WTC11 (cell line): Measurements from ENCODE around the gene CRX. TPM values are rescaled to one million over a fixed set of nuclear protein-coding genes. Genes with fewer than 3 reads are reported as not detected.

Source experiments
- ATAC-seq: fragments of 200-7000 bp; cut with Tn5 transposase; 2 replicates; pipeline ENCODE4 v1.10.0; 2021; ENCODE audit warnings: mild to moderate bottlenecking, moderate library complexity
- CTCF ChIA-PET: fragments of 300-600 bp; sonication (Branson Sonifier 250); formaldehyde crosslinking; loops from one replicate; lab custom pipeline; 2021; ENCODE audit warnings: antibody characterized with exemption; lab: Charles Lee
- POLR2A ChIA-PET: fragments of 350-600 bp; sonication (Branson Sonifier 250); formaldehyde crosslinking; loops from one replicate; lab custom pipeline; 2021; ENCODE audit warnings: antibody characterized with exemption; lab: Charles Lee
- DNase-seq: peaks from one replicate; pipeline ENCODE4 v3.0.0; 2021; ENCODE audit warnings: low spot score
- H3K27ac Mint-ChIP-seq: 2 replicates; pipeline ENCODE4 v1.8.0; 2021; ENCODE audit warnings: mixed read lengths
- H3K27me3 Mint-ChIP-seq: 2 replicates; pipeline ENCODE4 v1.8.0; 2021; ENCODE audit warnings: low read depth, mild to moderate bottlenecking, moderate library complexity, mixed read lengths
- H3K36me3 Mint-ChIP-seq: 2 replicates; pipeline ENCODE4 v1.8.0; 2021; ENCODE audit warnings: mixed read lengths
- H3K4me1 Mint-ChIP-seq: 2 replicates; pipeline ENCODE4 v1.8.0; 2022; ENCODE audit warnings: mixed read lengths
- H3K4me3 Mint-ChIP-seq: 2 replicates; pipeline ENCODE4 v1.8.0; 2021; ENCODE audit warnings: mild to moderate bottlenecking, moderate library complexity, mixed read lengths
- H3K9me3 Mint-ChIP-seq: 2 replicates; pipeline ENCODE4 v1.8.0; 2021; ENCODE audit warnings: mixed read lengths
- ATF1 ChIP-seq: sonication (generic); formaldehyde crosslinking; IDR thresholded peaks from 2 replicates; pipeline ENCODE4 v1.8.1; 2023; ENCODE audit warnings: mild to moderate bottlenecking, moderate library complexity, missing genetic modification reagents
- CBFB ChIP-seq: sonication (generic); formaldehyde crosslinking; IDR thresholded peaks from 2 replicates; pipeline ENCODE4 v1.8.1; 2022; ENCODE audit warnings: mild to moderate bottlenecking, low read depth, missing genetic modification reagents
- FOXK1 ChIP-seq: sonication (generic); formaldehyde crosslinking; IDR thresholded peaks from 2 replicates; pipeline ENCODE4 v1.8.0; 2022; ENCODE audit warnings: mild to moderate bottlenecking, moderate library complexity, missing genetic modification reagents
- GABPB1 ChIP-seq: sonication (generic); formaldehyde crosslinking; IDR thresholded peaks from 2 replicates; pipeline ENCODE4 v1.8.1; 2023; ENCODE audit warnings: mild to moderate bottlenecking, missing genetic modification reagents
- JUN ChIP-seq: sonication (generic); formaldehyde crosslinking; IDR thresholded peaks from 2 replicates; pipeline ENCODE4 v1.8.0; 2023; ENCODE audit warnings: mild to moderate bottlenecking, missing genetic modification reagents
- PRRX2 ChIP-seq: fragments of 250-450 bp; sonication (Bioruptor Pico); IDR thresholded peaks from 2 replicates; pipeline ENCODE4 v1.8.0; 2021; ENCODE audit warnings: mild to moderate bottlenecking
- RELA ChIP-seq: sonication (generic); formaldehyde crosslinking; IDR thresholded peaks from 2 replicates; pipeline ENCODE4 v1.8.1; 2022; ENCODE audit warnings: missing genetic modification reagents, mild to moderate bottlenecking, borderline replicate concordance
- ZNF263 ChIP-seq: sonication (generic); formaldehyde crosslinking; IDR thresholded peaks from 2 replicates; pipeline ENCODE4 v1.8.1; 2022; ENCODE audit warnings: low read depth, mild to moderate bottlenecking, moderate library complexity, missing genetic modification reagents
- total RNA-seq: library from RNA; stranded (reverse); gene quantifications from 3 replicates; pipeline ENCODE4 v1.2.3, GENCODE V29; 2021
- TF ChIP-seq, protein P1 (sequence below): fragments of 250-450 bp; sonication (Bioruptor Pico); IDR thresholded peaks from 2 replicates; pipeline ENCODE4 v2.1.2; 2022; ENCODE audit warnings: mild to moderate bottlenecking, moderate library complexity
- TF ChIP-seq, protein P2 (sequence below): sonication (generic); formaldehyde crosslinking; IDR thresholded peaks from 2 replicates; pipeline ENCODE4 v1.8.0; 2023; ENCODE audit warnings: missing genetic modification reagents
- TF ChIP-seq, protein P3 (sequence below): sonication (generic); formaldehyde crosslinking; IDR thresholded peaks from 2 replicates; pipeline ENCODE4 v1.8.1; 2022; ENCODE audit warnings: low read depth, mild to moderate bottlenecking, moderate library complexity, missing genetic modification reagents, borderline replicate concordance
- TF ChIP-seq, protein P4 (sequence below): sonication (generic); formaldehyde crosslinking; IDR thresholded peaks from 2 replicates; pipeline ENCODE4 v1.8.1; 2022; ENCODE audit warnings: missing genetic modification reagents, borderline replicate concordance
- TF ChIP-seq, protein P5 (sequence below): fragments of 200-600 bp; IDR thresholded peaks from 2 replicates; pipeline ENCODE4 v1.8.0; 2022; ENCODE audit warnings: antibody characterized with exemption
- TF ChIP-seq, protein P6 (sequence below): sonication (generic); formaldehyde crosslinking; IDR thresholded peaks from 2 replicates; pipeline ENCODE4 v1.8.1; 2023; ENCODE audit warnings: mild to moderate bottlenecking, moderate library complexity, missing genetic modification reagents
- TF ChIP-seq, protein P7 (sequence below): sonication (generic); formaldehyde crosslinking; conservative IDR thresholded peaks from 2 replicates; pipeline ENCODE4 v1.8.1; 2022; ENCODE audit warnings: mild to moderate bottlenecking, missing genetic modification reagents
- TF ChIP-seq, protein P8 (sequence below): fragments of 250-450 bp; sonication (Bioruptor Pico); IDR thresholded peaks from 2 replicates; pipeline ENCODE4 v1.9.0; 2021; ENCODE audit warnings: mild to moderate bottlenecking

Gene CRX
- total RNA-seq, 1 experiment from 2014 or later, result 0.17 TPM

DNA sequence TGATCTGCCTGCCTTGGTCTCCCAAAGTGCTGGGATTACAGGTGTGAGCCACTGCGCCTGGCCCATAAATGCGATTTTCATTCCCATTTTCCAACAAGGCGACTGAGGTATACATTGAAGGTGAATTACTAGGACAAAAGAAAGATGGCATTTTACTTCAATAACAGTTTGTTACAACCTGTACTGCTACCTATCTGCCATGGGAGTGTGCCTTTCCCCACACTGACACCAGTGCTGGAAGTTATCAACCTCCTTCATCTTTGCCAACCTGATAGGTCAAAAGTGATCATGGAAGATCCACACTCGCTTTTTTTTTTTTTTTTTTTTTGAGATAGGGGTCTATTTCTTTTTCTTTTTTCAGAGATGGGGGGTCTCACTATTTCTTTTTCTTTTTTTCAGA is 11.0 kb downstream of the CRX start:
- no peaks in the 10 kb centered on the region for H3K27me3 Mint-ChIP-seq
- DNase-seq (no peak), ATAC-seq (no peak)
- TF ChIP-seq, protein P1, sequence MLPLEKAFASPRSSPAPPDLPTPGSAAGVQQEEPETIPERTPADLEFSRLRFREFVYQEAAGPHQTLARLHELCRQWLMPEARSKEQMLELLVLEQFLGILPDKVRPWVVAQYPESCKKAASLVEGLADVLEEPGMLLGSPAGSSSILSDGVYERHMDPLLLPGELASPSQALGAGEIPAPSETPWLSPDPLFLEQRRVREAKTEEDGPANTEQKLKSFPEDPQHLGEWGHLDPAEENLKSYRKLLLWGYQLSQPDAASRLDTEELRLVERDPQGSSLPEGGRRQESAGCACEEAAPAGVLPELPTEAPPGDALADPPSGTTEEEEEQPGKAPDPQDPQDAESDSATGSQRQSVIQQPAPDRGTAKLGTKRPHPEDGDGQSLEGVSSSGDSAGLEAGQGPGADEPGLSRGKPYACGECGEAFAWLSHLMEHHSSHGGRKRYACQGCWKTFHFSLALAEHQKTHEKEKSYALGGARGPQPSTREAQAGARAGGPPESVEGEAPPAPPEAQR (CRISPR knock-in tag), result no peak
- TF ChIP-seq ZNF263 (CRISPR knock-in tag) (no peak), RELA (CRISPR knock-in tag) (no peak), CBFB (CRISPR knock-in tag) (no peak), FOXK1 (no peak), ATF1 (CRISPR knock-in tag) (no peak), JUN (CRISPR knock-in tag) (no peak), GABPB1 (CRISPR knock-in tag) (no peak), PRRX2 (CRISPR knock-in tag) (no peak)
- TF ChIP-seq, protein P2, sequence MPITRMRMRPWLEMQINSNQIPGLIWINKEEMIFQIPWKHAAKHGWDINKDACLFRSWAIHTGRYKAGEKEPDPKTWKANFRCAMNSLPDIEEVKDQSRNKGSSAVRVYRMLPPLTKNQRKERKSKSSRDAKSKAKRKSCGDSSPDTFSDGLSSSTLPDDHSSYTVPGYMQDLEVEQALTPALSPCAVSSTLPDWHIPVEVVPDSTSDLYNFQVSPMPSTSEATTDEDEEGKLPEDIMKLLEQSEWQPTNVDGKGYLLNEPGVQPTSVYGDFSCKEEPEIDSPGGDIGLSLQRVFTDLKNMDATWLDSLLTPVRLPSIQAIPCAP (CRISPR knock-in tag), result no peak
- TF ChIP-seq, protein P3, sequence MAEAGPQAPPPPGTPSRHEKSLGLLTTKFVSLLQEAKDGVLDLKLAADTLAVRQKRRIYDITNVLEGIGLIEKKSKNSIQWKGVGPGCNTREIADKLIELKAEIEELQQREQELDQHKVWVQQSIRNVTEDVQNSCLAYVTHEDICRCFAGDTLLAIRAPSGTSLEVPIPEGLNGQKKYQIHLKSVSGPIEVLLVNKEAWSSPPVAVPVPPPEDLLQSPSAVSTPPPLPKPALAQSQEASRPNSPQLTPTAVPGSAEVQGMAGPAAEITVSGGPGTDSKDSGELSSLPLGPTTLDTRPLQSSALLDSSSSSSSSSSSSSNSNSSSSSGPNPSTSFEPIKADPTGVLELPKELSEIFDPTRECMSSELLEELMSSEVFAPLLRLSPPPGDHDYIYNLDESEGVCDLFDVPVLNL (CRISPR knock-in tag), result no peak
- TF ChIP-seq, protein P4, sequence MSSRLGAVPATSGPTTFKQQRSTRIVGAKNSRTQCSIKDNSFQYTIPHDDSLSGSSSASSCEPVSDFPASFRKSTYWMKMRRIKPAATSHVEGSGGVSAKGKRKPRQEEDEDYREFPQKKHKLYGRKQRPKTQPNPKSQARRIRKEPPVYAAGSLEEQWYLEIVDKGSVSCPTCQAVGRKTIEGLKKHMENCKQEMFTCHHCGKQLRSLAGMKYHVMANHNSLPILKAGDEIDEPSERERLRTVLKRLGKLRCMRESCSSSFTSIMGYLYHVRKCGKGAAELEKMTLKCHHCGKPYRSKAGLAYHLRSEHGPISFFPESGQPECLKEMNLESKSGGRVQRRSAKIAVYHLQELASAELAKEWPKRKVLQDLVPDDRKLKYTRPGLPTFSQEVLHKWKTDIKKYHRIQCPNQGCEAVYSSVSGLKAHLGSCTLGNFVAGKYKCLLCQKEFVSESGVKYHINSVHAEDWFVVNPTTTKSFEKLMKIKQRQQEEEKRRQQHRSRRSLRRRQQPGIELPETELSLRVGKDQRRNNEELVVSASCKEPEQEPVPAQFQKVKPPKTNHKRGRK (CRISPR knock-in tag), result no peak
- TF ChIP-seq, protein P5, sequence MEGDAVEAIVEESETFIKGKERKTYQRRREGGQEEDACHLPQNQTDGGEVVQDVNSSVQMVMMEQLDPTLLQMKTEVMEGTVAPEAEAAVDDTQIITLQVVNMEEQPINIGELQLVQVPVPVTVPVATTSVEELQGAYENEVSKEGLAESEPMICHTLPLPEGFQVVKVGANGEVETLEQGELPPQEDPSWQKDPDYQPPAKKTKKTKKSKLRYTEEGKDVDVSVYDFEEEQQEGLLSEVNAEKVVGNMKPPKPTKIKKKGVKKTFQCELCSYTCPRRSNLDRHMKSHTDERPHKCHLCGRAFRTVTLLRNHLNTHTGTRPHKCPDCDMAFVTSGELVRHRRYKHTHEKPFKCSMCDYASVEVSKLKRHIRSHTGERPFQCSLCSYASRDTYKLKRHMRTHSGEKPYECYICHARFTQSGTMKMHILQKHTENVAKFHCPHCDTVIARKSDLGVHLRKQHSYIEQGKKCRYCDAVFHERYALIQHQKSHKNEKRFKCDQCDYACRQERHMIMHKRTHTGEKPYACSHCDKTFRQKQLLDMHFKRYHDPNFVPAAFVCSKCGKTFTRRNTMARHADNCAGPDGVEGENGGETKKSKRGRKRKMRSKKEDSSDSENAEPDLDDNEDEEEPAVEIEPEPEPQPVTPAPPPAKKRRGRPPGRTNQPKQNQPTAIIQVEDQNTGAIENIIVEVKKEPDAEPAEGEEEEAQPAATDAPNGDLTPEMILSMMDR, result no peak
- TF ChIP-seq, protein P6, sequence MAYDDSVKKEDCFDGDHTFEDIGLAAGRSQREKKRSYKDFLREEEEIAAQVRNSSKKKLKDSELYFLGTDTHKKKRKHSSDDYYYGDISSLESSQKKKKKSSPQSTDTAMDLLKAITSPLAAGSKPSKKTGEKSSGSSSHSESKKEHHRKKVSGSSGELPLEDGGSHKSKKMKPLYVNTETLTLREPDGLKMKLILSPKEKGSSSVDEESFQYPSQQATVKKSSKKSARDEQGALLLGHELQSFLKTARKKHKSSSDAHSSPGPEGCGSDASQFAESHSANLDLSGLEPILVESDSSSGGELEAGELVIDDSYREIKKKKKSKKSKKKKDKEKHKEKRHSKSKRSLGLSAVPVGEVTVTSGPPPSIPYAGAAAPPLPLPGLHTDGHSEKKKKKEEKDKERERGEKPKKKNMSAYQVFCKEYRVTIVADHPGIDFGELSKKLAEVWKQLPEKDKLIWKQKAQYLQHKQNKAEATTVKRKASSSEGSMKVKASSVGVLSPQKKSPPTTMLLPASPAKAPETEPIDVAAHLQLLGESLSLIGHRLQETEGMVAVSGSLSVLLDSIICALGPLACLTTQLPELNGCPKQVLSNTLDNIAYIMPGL, result no peak
- TF ChIP-seq, protein P7, sequence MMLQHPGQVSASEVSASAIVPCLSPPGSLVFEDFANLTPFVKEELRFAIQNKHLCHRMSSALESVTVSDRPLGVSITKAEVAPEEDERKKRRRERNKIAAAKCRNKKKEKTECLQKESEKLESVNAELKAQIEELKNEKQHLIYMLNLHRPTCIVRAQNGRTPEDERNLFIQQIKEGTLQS (CRISPR knock-in tag), result no peak
- TF ChIP-seq, protein P8, sequence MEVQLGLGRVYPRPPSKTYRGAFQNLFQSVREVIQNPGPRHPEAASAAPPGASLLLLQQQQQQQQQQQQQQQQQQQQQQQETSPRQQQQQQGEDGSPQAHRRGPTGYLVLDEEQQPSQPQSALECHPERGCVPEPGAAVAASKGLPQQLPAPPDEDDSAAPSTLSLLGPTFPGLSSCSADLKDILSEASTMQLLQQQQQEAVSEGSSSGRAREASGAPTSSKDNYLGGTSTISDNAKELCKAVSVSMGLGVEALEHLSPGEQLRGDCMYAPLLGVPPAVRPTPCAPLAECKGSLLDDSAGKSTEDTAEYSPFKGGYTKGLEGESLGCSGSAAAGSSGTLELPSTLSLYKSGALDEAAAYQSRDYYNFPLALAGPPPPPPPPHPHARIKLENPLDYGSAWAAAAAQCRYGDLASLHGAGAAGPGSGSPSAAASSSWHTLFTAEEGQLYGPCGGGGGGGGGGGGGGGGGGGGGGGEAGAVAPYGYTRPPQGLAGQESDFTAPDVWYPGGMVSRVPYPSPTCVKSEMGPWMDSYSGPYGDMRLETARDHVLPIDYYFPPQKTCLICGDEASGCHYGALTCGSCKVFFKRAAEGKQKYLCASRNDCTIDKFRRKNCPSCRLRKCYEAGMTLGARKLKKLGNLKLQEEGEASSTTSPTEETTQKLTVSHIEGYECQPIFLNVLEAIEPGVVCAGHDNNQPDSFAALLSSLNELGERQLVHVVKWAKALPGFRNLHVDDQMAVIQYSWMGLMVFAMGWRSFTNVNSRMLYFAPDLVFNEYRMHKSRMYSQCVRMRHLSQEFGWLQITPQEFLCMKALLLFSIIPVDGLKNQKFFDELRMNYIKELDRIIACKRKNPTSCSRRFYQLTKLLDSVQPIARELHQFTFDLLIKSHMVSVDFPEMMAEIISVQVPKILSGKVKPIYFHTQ (CRISPR knock-in tag), result no peak
- POLR2A ChIA-PET, result no interaction called here
- no peaks in the 10 kb centered on the region for H3K36me3 Mint-ChIP-seq
- no peak overlapping the region for H3K4me3 Mint-ChIP-seq
- no peak overlapping the region for H3K27ac Mint-ChIP-seq
- H3K9me3 Mint-ChIP-seq, result no peaks in the 10 kb centered on the region
- peaks cover 9% of the 10 kb centered on the region for H3K4me1 Mint-ChIP-seq
- CTCF ChIA-PET, result no interaction called here
